ENCODE results near the gene PRLH. TPM values are rescaled to one million over a fixed set of nuclear protein-coding genes. Genes with fewer than 3 reads are reported as not detected.

The PRLH gene
- total and polyA plus RNA-seq, 12 donors, result not detected

- DNase-seq, result no peak
- Histone ChIP-seq H3K9me3 (replicated peaks in 1 of 3) (no peaks in the 10 kb centered on the region), H3K36me3 (replicated peaks in 1 of 2) (no peaks in the 10 kb centered on the region), H3K27me3 (no peaks in the 10 kb centered on the region), H3K4me1 (replicated peaks in 1 of 2) (no peaks in the 10 kb centered on the region), H3K4me3 (no peak overlapping the region), H3K27ac (no peak overlapping the region)
- intact Hi-C loops (cut with DNase I), result no loop called here
- WGBS, 4 donors, result 74 to 81% (median 77%) methylated on average over 8 of the region's 8 CpGs
- no peak for TF ChIP-seq POLR2A (IDR thresholded peaks at IDR 0.05)
- no peak for TF ChIP-seq CTCF (IDR thresholded peaks at IDR 0.05)
Observed at GRCh38 chr2:237546040-237546875, 20.1 kb upstream of the PRLH start.

GRCh38 chr2:237546876-237547395 is 19.4 kb upstream of the PRLH start:
- Histone ChIP-seq H3K4me1 (replicated peaks in 1 of 2) (no peaks in the 10 kb centered on the region), H3K27ac (no peak overlapping the region), H3K36me3 (replicated peaks in 1 of 2) (no peaks in the 10 kb centered on the region), H3K27me3 (no peaks in the 10 kb centered on the region), H3K4me3 (no peak overlapping the region), H3K9me3 (replicated peaks in 1 of 3) (no peaks in the 10 kb centered on the region)
- TF ChIP-seq POLR2A (IDR thresholded peaks at IDR 0.05) (no peak), CTCF (IDR thresholded peaks at IDR 0.05) (no peak)
- intact Hi-C loops (cut with DNase I), result no loop called here
- 78 to 86% (median 83%) methylated on average over 5 to 13 of the region's 13 CpGs for WGBS, 4 donors
- no peak for DNase-seq

GRCh38 chr2:237547841-237548416 is 18.4 kb upstream of the PRLH start:
- DNase-seq, result no peak
- H3K9me3 ChIP-seq (replicated peaks in 1 of 3), result no peaks in the 10 kb centered on the region
- no peaks in the 10 kb centered on the region for H3K4me1 ChIP-seq (replicated peaks in 1 of 2)
- WGBS, 4 donors, result 54 to 75% (median 59%) methylated on average over 11 of the region's 11 CpGs
- no peak overlapping the region for H3K27ac ChIP-seq
- H3K4me3 ChIP-seq, result no peak overlapping the region
- no peaks in the 10 kb centered on the region for H3K36me3 ChIP-seq (replicated peaks in 1 of 2)
- no peaks in the 10 kb centered on the region for H3K27me3 ChIP-seq
- TF ChIP-seq CTCF (IDR thresholded peaks at IDR 0.05) (no peak), POLR2A (IDR thresholded peaks at IDR 0.05) (no peak)
- intact Hi-C loops (cut with DNase I), result no loop called here

GRCh38 chr2:237549216-237549615 is 17.2 kb upstream of the PRLH start:
- no peak for DNase-seq
- Histone ChIP-seq H3K4me1 (replicated peaks in 1 of 2) (no peaks in the 10 kb centered on the region), H3K36me3 (replicated peaks in 1 of 2) (no peaks in the 10 kb centered on the region), H3K4me3 (no peak overlapping the region), H3K27ac (no peak overlapping the region), H3K27me3 (no peaks in the 10 kb centered on the region), H3K9me3 (replicated peaks in 1 of 3) (no peaks in the 10 kb centered on the region)
- 79 to 86% (median 84%) methylated on average over 6 to 8 of the region's 8 CpGs for WGBS, 4 donors
- TF ChIP-seq CTCF (IDR thresholded peaks at IDR 0.05) (no peak), POLR2A (IDR thresholded peaks at IDR 0.05) (no peak)
- intact Hi-C loops (cut with DNase I), result no loop called here
